GM10847 (cell line): ENCODE data around the gene KRT85.

Experiments
- POLR2A ChIP-seq: IDR thresholded peaks from 2 replicates; pipeline ENCODE4 v1.6.1; 2011; ENCODE audit not compliant: insufficient read length; ENCODE audit errors: extremely low read depth

Gene KRT85

GRCh38 chr12:52331039-52331438 is 36.2 kb downstream of the KRT85 start:
- TF ChIP-seq POLR2A: no peak

- TF ChIP-seq POLR2A: no peak
Observed at GRCh38 chr12:52327830-52328500, 39.3 kb downstream of the KRT85 start.

- TF ChIP-seq POLR2A: no peak
Observed at GRCh38 chr12:52327052-52327829, 40.0 kb downstream of the KRT85 start.

- no peak for TF ChIP-seq POLR2A
Observed at GRCh38 chr12:52324153-52324444, 43.2 kb downstream of the KRT85 start.

GRCh38 chr12:52323416-52324152 is 43.7 kb downstream of the KRT85 start:
- no peak for TF ChIP-seq POLR2A

- no peak for TF ChIP-seq POLR2A
Observed at GRCh38 chr12:52323001-52323400, 44.3 kb downstream of the KRT85 start.

GRCh38 chr12:52322069-52322468 is 45.2 kb downstream of the KRT85 start:
- TF ChIP-seq POLR2A: no peak

- no peak for TF ChIP-seq POLR2A
Observed at GRCh38 chr12:52321418-52321817, 45.9 kb downstream of the KRT85 start.

- no peak for TF ChIP-seq POLR2A
Observed at GRCh38 chr12:52320784-52321400, 46.4 kb downstream of the KRT85 start, which contains the start of gene KRT83. Gene KRT83 (minus strand): TSS chr12:52321398. CDS start chr12:52321335, 63 bp downstream.

- TF ChIP-seq POLR2A: no peak
Observed at GRCh38 chr12:52319097-52319496, 48.2 kb downstream of the KRT85 start.

- TF ChIP-seq POLR2A: no peak
Observed at GRCh38 chr12:52318241-52318990, 48.9 kb downstream of the KRT85 start.

GRCh38 chr12:52317468-52318052 is 49.7 kb downstream of the KRT85 start:
- TF ChIP-seq POLR2A: no peak

- TF ChIP-seq POLR2A: no peak
Observed at GRCh38 chr12:52316701-52317100, 50.6 kb downstream of the KRT85 start.

- TF ChIP-seq POLR2A: no peak
Observed at GRCh38 chr12:52316290-52316689, 51.0 kb downstream of the KRT85 start.
